H9 (cell line): ENCODE measurements around the gene PARP6. TPM values are rescaled to one million over a fixed set of nuclear protein-coding genes. Genes with fewer than 3 reads are reported as not detected.

Experiments used
- DNase-seq: peaks from one replicate; pipeline ENCODE4 v3.0.0-alpha.2; 2017
- H2AFZ ChIP-seq: one replicate; pipeline ENCODE4 v1.6.1; 2013; ENCODE audit warnings: mild to moderate bottlenecking, low read length, control low read depth, moderate library complexity
- H2AK5ac ChIP-seq: 2 replicates; pipeline ENCODE4 v1.6.1; 2013; ENCODE audit warnings: low read length, control low read depth, mixed read lengths; ENCODE audit not compliant: insufficient read length
- H2BK120ac ChIP-seq: one replicate; pipeline ENCODE4 v1.6.1; 2013; ENCODE audit warnings: low read depth, mild to moderate bottlenecking, low read length, control low read depth, inconsistent platforms; ENCODE audit not compliant: poor library complexity, severe bottlenecking
- H2BK12ac ChIP-seq: 2 replicates; pipeline ENCODE4 v1.6.1; 2013; ENCODE audit warnings: low read length, control low read depth, mixed read lengths, low read depth; ENCODE audit not compliant: insufficient read length
- H2BK15ac ChIP-seq: 2 replicates; pipeline ENCODE4 v1.6.1; 2013; ENCODE audit warnings: low read depth, low read length, control low read depth
- H2BK20ac ChIP-seq: one replicate; pipeline ENCODE4 v1.6.1; 2013; ENCODE audit warnings: low read depth, mild to moderate bottlenecking, low read length, control low read depth, inconsistent platforms; ENCODE audit not compliant: poor library complexity, severe bottlenecking
- H2BK5ac ChIP-seq: 2 replicates; pipeline ENCODE4 v1.6.1; 2013; ENCODE audit warnings: low read length, control low read depth, mixed read lengths; ENCODE audit not compliant: insufficient read length
- H3K14ac ChIP-seq: 2 replicates; pipeline ENCODE4 v1.6.1; 2013; ENCODE audit warnings: low read length, control low read depth; ENCODE audit not compliant: insufficient read depth
- H3K18ac ChIP-seq: 2 replicates; pipeline ENCODE4 v1.6.1; 2013; ENCODE audit warnings: low read depth, mild to moderate bottlenecking, mixed read lengths, low read length, control low read depth; ENCODE audit not compliant: insufficient read length
- H3K23ac ChIP-seq: 2 replicates; pipeline ENCODE4 v1.6.1; 2013; ENCODE audit warnings: low read length, control low read depth, mixed read lengths, low read depth; ENCODE audit not compliant: insufficient read length
- H3K23me2 ChIP-seq: 2 replicates; pipeline ENCODE4 v1.6.1; 2013; ENCODE audit warnings: low read depth, mild to moderate bottlenecking, mixed read lengths, low read length, control low read depth; ENCODE audit not compliant: insufficient read length, poor library complexity, severe bottlenecking
- H3K27ac ChIP-seq: 2 replicates; pipeline ENCODE4 v1.5.1; 2013; ENCODE audit warnings: low read length, control low read depth, mixed read lengths, low read depth; ENCODE audit not compliant: insufficient read length
- H3K27me3 ChIP-seq: 2 replicates; pipeline ENCODE4 v1.6.1; 2013; ENCODE audit warnings: low read length, control low read depth, inconsistent platforms; ENCODE audit not compliant: insufficient read depth
- H3K4ac ChIP-seq: 2 replicates; pipeline ENCODE4 v1.6.1; 2013; ENCODE audit warnings: low read depth, mild to moderate bottlenecking, control low read depth, inconsistent platforms, low read length, moderate library complexity
- H3K4me1 ChIP-seq: 2 replicates; pipeline ENCODE4 v1.6.1; 2013; ENCODE audit warnings: low read length, control low read depth, inconsistent platforms; ENCODE audit not compliant: insufficient read depth
- H3K4me2 ChIP-seq: 2 replicates; pipeline ENCODE4 v1.6.1; 2013; ENCODE audit warnings: low read length, control low read depth, mixed read lengths; ENCODE audit not compliant: insufficient read length, insufficient read depth
- H3K56ac ChIP-seq: 2 replicates; pipeline ENCODE4 v1.6.1; 2013; ENCODE audit warnings: low read depth, mild to moderate bottlenecking, mixed read lengths, low read length, control low read depth; ENCODE audit not compliant: insufficient read length
- H3K79me1 ChIP-seq: 2 replicates; pipeline ENCODE4 v1.6.1; 2013; ENCODE audit warnings: low read depth, mild to moderate bottlenecking, moderate library complexity, low read length, control low read depth, inconsistent platforms; ENCODE audit not compliant: insufficient read depth, poor library complexity, severe bottlenecking
- H3K79me2 ChIP-seq: 2 replicates; pipeline ENCODE4 v1.6.1; 2013; ENCODE audit warnings: low read length, control low read depth, inconsistent platforms; ENCODE audit not compliant: insufficient read depth
- H3K9ac ChIP-seq: 2 replicates; pipeline ENCODE4 v1.6.1; 2013; ENCODE audit warnings: low read length, control low read depth, mixed read lengths; ENCODE audit not compliant: insufficient read length; ENCODE audit errors: extremely low read depth
- H3K9me3 ChIP-seq: one replicate; pipeline ENCODE4 v1.6.1; 2013; ENCODE audit warnings: low read depth, low read length, inconsistent platforms; ENCODE audit not compliant: control insufficient read depth
- H3T11ph ChIP-seq: one replicate; pipeline ENCODE4 v1.6.1; 2013; ENCODE audit warnings: mild to moderate bottlenecking, low read length, control low read depth, inconsistent platforms
- H4K20me1 ChIP-seq: one replicate; pipeline ENCODE4 v1.6.1; 2013; ENCODE audit not compliant: control insufficient read depth, insufficient read length, insufficient read depth
- H4K5ac ChIP-seq: 2 replicates; pipeline ENCODE4 v1.6.1; 2013; ENCODE audit warnings: low read depth, mild to moderate bottlenecking, mixed read lengths, low read length, control low read depth; ENCODE audit not compliant: insufficient read length
- H4K8ac ChIP-seq: replicated peaks from 2 replicates; pipeline ENCODE4 v1.6.1; 2013; ENCODE audit warnings: low read length, control low read depth, mixed read lengths, low read depth; ENCODE audit not compliant: insufficient read length
- H4K91ac ChIP-seq: 2 replicates; pipeline ENCODE4 v1.6.1; 2013; ENCODE audit warnings: low read depth, mild to moderate bottlenecking, moderate library complexity, mixed read lengths, low read length, control low read depth; ENCODE audit not compliant: insufficient read length
- H3K27ac Mint-ChIP-seq, 3 experiments: 2 replicates in 2 of 3; 3 replicates in 1 of 3; pipeline ENCODE4 v1.8.0; 2020 to 2021; ENCODE audit warnings: mixed read lengths in 3 of 3, mild to moderate bottlenecking in 1 of 3, moderate library complexity in 1 of 3
- H3K27me3 Mint-ChIP-seq: 2 replicates; pipeline ENCODE4 v1.8.0; 2021; ENCODE audit warnings: low read depth, mild to moderate bottlenecking, moderate library complexity, mixed read lengths
- H3K36me3 Mint-ChIP-seq, 3 experiments: 2 replicates in 2 of 3; 3 replicates in 1 of 3; pipeline ENCODE4 v1.8.0; 2020 to 2021; ENCODE audit warnings: low read depth in 3 of 3, mixed read lengths in 3 of 3; ENCODE audit not compliant: insufficient read depth in 1 of 3
- H3K4me1 Mint-ChIP-seq, 2 experiments: 2 replicates each; pipeline ENCODE4 v1.8.0; 2020; ENCODE audit warnings: mixed read lengths in 2 of 2
- H3K4me3 Mint-ChIP-seq, 2 experiments: 2 replicates in 1 of 2; 3 replicates in 1 of 2; pipeline ENCODE4 v1.8.0; 2020 to 2021; ENCODE audit warnings: mild to moderate bottlenecking in 2 of 2, mixed read lengths in 2 of 2, moderate library complexity in 1 of 2
- H3K9me3 Mint-ChIP-seq, 2 experiments: 2 replicates in 1 of 2; 3 replicates in 1 of 2; pipeline ENCODE4 v1.8.0; 2020; ENCODE audit warnings: mild to moderate bottlenecking in 2 of 2, mixed read lengths in 2 of 2, moderate library complexity in 1 of 2
- CTCF ChIP-seq: fragments of 200-600 bp; sonication (generic); conservative IDR thresholded peaks from 3 replicates; pipeline ENCODE4 v1.8.0; 2021; ENCODE audit warnings: antibody characterized with exemption, mild to moderate bottlenecking
- WGBS: extraction: QIAGEN DNeasy Blood & Tissue Kit; methylation state at CpG from one replicate; pipeline ENCODE4 v1.1.7; 2013; ENCODE audit warnings: missing lambda C conversion rate, low lambda C conversion rate, mixed read lengths; ENCODE audit not compliant: insufficient read length; ENCODE audit errors: extremely low coverage; 5-methylcytosine and 5-hydroxymethylcytosine counted together
- total RNA-seq: library from RNA; stranded (reverse); gene quantifications from 2 replicates; pipeline ENCODE4 v1.2.1, GENCODE V29; 2021

Gene PARP6
- total RNA-seq, 1 experiment from 2014 or later, result 54.4 TPM

DNA sequence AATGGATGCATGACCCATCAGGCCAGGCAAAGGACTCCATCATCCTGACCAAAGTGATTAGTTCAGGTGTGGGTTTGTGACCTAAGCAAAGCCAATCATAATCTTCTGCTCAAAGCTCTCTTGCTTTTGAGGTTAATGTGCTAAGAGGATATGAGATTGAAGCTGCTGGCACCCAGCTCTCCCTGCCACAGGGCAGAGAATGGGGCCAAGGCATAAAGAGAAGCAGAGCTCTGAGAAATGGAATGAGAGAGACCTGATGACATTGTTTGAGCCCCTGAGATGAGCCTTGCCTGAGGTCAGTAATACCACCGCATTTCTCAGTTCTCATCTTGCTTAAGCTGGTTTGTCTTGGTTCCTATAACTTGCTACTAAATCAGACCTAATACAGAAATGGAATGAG, 6.4 kb upstream of the PARP6 start:
- Histone ChIP-seq H3K9ac (no peak overlapping the region), H3K79me2 (no peaks in the 10 kb centered on the region), H2BK120ac (no peak overlapping the region), H2BK15ac (no peak overlapping the region), H3K18ac (no peak overlapping the region), H4K91ac (no peak overlapping the region), H3K4me2 (no peak overlapping the region), H4K5ac (no peak overlapping the region), H2BK12ac (no peak overlapping the region), H4K8ac (no peak overlapping the region), H3K23ac (no peak overlapping the region), H3K79me1 (no peaks in the 10 kb centered on the region), H3K23me2 (no peaks in the 10 kb centered on the region), H3K56ac (no peak overlapping the region), H3K9me3 (no peaks in the 10 kb centered on the region), H3K27ac (no peak overlapping the region), H2BK20ac (no peak overlapping the region), H2AFZ (no peak overlapping the region), H3T11ph (no peak overlapping the region), H3K4me1 (no peaks in the 10 kb centered on the region), H3K4ac (no peak overlapping the region), H2BK5ac (no peak overlapping the region), H4K20me1 (no peaks in the 10 kb centered on the region), H2AK5ac (no peak overlapping the region), H3K14ac (no peak overlapping the region), H3K27me3 (no peaks in the 10 kb centered on the region; the same call in 1 of the 2 replicates)
- Mint-ChIP-seq H3K9me3 (no peaks in the 10 kb centered on the region), H3K36me3 (no peaks in the 10 kb centered on the region), H3K27ac (no peak overlapping the region), H3K4me1 (no peaks in the 10 kb centered on the region; a peak in 1 of 4 replicates), H3K27me3 (peaks cover 48% of the 10 kb centered on the region), H3K4me3 (no peak overlapping the region)
- TF ChIP-seq CTCF, result no peak
- DNase-seq, result no peak
- WGBS, result no CpG with 5 or more reads among the region's 1 CpG
